Measurements from ENCODE around the gene MFNG.
A peak's percentile ranks its signal among the peaks of the same experiment; 100 is the strongest.

MFNG gene

DNA sequence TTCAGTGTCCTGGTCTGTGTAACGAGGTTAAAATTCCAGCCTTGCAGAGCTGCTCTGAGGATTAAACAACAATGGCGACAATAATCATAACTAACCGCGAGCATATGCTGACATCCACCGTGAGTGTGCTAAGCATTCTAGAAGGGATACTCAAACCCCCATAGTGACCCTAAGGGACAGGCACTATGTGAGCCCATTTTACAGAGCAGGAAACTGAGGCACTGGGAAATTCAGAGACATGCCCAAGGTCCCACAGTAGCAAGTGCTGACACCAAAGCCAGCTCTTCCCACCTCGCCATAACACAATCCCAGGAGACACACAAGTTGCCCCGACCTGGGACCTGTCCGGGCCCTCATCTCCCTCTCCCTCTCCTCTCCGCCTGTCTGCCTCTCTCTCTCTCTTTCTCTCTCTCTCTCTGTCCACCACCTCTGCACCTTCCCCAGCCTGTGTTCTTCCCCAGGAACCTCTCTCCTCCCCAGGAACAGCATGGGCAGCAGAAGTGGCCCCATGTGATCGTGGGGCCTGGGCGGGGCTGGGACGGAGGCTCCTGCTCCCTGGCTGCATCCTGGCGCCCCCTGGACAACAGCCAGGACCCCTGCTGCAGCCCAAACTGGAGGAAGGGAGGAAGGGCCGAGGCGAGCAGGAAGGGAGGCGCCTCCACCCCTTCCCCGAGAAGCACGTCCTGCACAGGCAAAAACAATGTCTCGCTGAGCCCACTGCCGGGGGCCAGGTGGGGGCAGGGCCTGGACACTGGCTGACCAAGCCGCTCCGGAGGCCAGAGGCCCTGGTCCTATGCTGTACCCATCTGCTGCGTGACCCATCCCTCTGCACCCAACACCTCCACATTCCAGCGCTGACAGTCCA lies 14.8 kb upstream of the MFNG start:
- DNase-seq (ENCODE audit: low read depth) = no peak
- no peak for TF ChIP-seq CTCF (IDR thresholded peaks at IDR 0.05; ENCODE audit: insufficient read depth, low read depth, low read length, missing control alignments)
- H3K4me3 ChIP-seq (ENCODE audit: low read length) = no peak overlapping the region

DNA sequence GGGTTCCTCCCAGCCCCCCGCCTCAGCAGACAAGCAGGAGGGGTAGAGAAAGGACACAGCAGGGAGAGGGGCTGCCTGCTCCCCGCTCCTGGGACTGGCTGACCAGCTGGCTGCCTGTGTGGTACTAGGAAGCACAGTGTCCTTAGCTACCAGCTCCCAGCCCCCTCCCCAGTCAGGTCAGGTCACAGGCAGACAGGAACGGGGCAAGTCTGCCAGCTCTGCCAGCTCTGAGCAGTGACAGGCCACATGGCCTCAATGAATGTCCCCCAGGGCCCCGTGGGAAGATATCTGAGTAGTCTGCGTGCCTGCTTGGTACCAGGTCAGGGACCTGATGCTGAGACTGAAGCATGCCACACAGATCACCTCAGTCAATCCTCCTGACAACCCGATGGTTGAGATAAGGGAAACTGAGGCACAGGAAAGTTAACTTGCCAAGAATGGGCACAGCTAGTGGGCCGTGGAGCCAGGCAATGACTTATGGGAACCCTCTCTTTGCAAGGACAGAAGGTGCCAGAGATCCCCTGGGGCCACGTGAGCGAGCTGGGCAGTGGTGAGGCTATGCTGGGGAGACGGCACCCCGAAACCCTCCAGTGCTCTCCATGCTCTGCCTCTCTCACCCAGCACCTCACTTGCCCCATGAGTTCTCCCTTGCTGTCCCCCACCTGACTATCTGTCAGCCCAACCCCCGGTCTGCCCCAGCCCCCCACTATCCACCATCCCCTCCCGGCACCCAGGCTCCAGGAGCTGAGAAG lies 13.8 kb upstream of the MFNG start:
- H3K4me3 ChIP-seq (ENCODE audit: low read length) = no peak overlapping the region
- TF ChIP-seq CTCF (IDR thresholded peaks at IDR 0.05; ENCODE audit: insufficient read depth, low read depth, low read length, missing control alignments) = no peak
- DNase-seq (ENCODE audit: low read depth) = no peak

DNA sequence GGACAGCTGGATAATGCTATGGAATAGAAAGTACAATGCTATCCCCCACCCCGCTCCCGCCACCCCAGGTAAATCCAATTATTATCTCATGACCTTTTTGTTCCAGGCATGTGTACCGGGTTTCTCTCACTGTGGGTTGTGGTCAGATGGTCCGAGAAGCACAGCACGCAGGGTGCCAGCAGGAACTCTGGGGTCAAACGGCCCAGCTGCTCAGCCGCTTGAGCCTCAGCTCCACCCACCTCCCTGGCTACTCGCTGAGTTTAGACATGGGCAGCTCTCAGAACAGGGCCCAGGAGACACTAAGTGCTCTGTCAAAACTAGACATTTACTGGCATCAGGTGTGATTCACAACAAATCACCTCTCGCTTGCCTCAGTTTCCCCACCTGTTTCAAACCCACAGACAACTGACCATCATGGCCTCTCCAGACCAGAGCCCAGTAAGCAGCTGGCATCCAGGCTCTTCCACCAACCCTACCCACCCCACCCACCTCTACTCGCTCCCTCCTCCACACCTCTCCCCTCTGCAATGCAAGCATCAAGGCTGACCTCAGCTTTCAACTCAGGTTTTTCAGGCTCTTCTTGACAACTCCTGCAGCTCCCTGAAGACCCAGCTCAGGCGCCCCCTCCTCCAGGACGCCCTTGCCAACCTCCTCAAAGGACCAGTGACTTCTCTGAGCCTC lies 13.0 kb upstream of the MFNG start:
- H3K4me3 ChIP-seq (ENCODE audit: low read length) = no peak overlapping the region
- TF ChIP-seq CTCF (IDR thresholded peaks at IDR 0.05; ENCODE audit: insufficient read depth, low read depth, low read length, missing control alignments) = no peak
- no peak for DNase-seq (ENCODE audit: low read depth)

GRCh38 chr22:37498289-37498909 lies 12.2 kb upstream of the MFNG start:
- H3K4me3 ChIP-seq (ENCODE audit: low read length) = no peak overlapping the region
- DNase-seq (ENCODE audit: low read depth) = no peak
- no peak for TF ChIP-seq CTCF (IDR thresholded peaks at IDR 0.05; ENCODE audit: insufficient read depth, low read depth, low read length, missing control alignments)

DNA sequence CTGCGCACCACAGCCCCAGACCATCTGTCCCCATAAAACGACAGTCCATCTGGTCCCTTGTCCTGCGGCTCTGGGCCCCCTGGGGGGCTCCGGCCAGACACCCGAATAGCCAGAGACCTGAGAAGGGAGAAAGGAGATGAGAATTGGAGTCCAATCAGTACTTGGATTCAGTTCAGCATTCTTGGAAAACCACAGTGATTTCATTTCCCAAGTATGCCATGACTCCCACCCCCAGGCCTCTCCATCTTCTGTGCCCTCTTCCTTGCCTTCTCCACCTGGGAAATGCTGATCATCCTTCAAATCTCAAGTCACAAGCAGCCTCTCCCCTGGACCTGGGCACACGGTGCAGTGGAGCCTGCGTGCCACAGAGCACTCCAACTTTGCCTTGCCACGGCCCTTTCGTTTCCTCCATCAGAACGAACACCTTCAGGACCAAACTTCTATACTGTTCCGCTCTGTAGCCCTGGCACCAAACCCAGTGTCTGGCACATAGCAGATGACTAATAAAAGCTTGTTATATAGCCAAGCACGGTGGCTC lies 10.9 kb upstream of the MFNG start:
- no peak for TF ChIP-seq CTCF (IDR thresholded peaks at IDR 0.05; ENCODE audit: insufficient read depth, low read depth, low read length, missing control alignments)
- DNase-seq (ENCODE audit: low read depth) = peak; percentile 86
- no peak overlapping the region for H3K4me3 ChIP-seq (ENCODE audit: low read length)

- H3K4me3 ChIP-seq (ENCODE audit: low read length) = no peak overlapping the region
- no peak for TF ChIP-seq CTCF (IDR thresholded peaks at IDR 0.05; ENCODE audit: insufficient read depth, low read depth, low read length, missing control alignments)
- peak; percentile 28 for DNase-seq (ENCODE audit: low read depth)
Measured at GRCh38 chr22:37496651-37497050, 10.5 kb upstream of the MFNG start.
